HTERT RPE-1 (cell line): Measurements from ENCODE around the gene CDH8.
"Not testable (repeated sequence)": the region's sequence is repeated elsewhere in the genome, so short reads cannot be mapped to it uniquely, and the experiment has no call there.

ENCODE experiments used
- in situ Hi-C: fragments of 300-500 bp; cut with MboI; formaldehyde crosslinking; loops from 4 replicates; pipeline ENCODE4 v1.14.3; 2020; ENCODE audit warnings: low sequenced_read_pairs

CDH8 gene

GRCh38 chr16:61871837-61872777, 164.1 kb downstream of the CDH8 start:
- in situ Hi-C loops = no loop called here

- in situ Hi-C loops = no loop called here
These were observed 173.8 kb downstream of the CDH8 start for GRCh38 chr16:61862221-61863155.

DNA sequence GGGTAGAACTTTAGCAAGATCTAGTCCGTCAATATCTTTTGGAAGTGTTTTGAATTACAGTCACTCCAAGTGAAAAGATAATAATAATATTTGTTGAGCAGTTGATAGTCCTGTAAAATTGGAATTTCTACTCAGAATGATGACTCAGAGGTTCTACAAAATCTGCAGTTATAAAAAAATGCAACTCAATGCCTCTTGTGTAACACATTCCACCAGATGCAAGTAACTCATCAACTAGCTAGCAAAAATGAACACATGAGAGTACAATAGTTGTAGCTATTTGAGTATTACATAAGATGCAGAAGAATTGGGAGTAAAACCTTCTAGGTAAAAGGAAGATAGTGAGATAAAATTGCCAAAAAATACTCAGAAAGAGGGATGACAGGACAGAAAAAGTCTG, 177.2 kb downstream of the CDH8 start:
- in situ Hi-C loops = no loop called here

GRCh38 chr16:61842666-61843065, 193.6 kb downstream of the CDH8 start:
- in situ Hi-C loops = no loop called here

- in situ Hi-C loops = no loop called here
These were observed 199.3 kb downstream of the CDH8 start for GRCh38 chr16:61836804-61837393.

GRCh38 chr16:61834082-61834481, 202.2 kb downstream of the CDH8 start:
- in situ Hi-C loops = no loop called here

DNA sequence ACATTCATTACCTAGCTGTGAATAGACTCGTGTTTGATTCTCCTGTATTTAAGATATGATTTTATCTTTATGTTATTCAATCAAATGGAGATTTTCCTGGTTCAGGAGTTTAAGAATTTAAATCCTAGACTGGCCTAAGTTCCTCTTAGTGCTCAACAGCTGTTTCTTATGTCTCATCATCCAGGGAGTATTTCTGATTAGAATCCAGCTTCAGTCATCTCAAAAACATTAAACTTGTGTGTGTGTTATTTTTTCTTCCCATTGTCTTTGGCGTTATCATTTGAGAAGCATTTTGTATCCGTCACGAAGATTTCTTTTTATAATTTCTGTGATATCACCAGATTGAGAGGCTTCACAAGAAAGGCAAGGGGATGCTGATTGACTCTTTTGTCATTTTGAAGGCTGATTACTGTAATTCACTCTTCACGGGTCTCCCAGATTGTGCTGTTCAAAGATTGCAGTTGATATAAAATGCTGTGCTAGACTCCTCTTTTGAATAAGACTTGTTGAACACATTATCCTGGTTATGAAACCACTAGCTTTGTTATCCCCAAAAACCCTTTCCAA, 204.8 kb downstream of the CDH8 start:
- in situ Hi-C loops = no loop called here

DNA sequence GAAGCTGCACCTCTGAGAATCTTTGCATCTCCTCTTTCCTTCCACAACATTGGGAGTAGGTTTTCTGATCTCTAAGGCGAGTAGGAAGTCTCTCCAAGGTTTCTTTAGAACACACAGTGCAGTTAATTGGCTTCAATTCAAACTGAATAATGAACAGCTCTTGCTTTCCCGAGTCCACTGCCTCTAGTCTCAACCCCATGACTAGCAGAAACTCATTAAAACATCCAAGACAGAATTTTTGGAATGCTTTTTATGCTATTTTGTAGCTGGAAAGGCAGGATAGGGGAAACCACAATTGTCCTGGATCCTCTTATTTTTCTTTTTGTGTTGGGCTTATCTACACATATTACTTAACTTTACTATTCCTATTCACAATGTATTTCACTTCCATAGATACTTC, 206.6 kb downstream of the CDH8 start:
- in situ Hi-C loops = no loop called here

GRCh38 chr16:61823326-61823725, 212.9 kb downstream of the CDH8 start:
- in situ Hi-C loops = no loop called here

GRCh38 chr16:61820820-61821219, 215.4 kb downstream of the CDH8 start:
- in situ Hi-C loops = no loop called here

DNA sequence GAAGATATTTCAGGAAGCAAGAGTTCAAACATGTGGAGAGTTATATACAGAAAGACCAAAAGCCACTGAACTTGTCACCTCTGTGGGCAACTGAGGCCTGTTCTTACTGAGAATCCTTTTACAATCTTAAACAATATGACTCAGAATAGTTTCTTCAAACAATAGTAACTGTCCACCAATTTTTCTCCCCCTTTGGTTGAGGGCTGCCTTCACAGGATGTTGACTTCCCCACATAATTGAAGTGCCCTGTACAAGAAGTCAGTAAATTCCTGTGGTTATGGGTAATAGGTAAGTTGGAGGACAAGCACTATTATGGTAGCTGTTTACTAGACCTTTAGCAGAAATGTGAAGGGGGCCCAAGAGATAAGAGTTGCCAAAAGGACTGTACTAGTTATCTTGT, 215.8 kb downstream of the CDH8 start:
- in situ Hi-C loops = no loop called here

DNA sequence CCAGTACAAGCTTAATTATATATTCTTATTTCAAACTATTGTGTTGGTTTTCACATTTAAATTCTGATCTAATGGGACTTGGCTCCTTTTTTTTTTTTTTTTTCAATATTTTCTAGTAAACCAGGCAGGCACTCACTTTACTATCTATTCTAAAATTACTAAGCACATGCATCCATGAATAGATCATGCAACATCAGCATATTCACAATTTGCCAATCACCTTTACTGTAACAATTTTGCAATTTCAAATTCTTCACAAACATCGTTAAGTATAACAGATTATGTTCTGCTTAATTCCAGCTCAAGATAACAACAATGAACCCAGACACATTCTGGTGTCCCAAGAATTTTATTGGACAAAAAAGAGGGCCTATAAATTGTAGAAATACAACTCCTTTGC, 217.4 kb downstream of the CDH8 start:
- in situ Hi-C loops = no loop called here

DNA sequence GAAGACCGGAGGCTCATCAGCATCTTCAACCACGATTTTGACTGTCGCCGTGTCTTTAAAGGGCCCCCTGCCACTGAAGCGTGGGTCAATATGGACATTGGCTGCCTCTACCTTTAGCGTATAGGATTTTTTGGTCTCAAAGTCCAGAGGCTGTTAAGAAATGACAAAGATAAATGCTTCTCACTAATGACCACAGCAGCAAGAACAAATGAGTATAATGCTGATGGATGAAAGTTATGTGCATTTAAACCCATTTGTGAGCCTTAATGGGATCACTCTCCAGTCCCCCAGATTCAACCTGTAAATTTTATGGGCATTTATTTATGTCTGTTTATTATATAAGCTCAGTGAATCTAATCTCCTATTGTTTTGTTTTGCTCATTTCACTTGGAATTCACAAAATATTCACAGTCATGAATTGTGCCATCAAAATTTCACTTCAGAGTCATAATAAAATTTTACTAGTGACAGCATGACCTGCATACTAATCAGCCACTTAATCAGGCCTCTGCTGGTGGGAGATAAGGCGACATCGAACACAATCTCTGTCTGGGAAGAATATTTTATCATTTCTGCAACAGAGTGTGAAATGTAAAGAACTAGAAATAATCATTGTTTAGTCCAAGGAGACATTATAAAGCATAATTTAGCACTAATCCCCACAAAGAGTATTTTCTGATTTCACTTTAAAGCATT, 218.5 kb downstream of the CDH8 start:
- in situ Hi-C loops = no loop called here

- in situ Hi-C loops = no loop called here
These were observed 221.4 kb downstream of the CDH8 start for GRCh38 chr16:61814726-61815347.

DNA sequence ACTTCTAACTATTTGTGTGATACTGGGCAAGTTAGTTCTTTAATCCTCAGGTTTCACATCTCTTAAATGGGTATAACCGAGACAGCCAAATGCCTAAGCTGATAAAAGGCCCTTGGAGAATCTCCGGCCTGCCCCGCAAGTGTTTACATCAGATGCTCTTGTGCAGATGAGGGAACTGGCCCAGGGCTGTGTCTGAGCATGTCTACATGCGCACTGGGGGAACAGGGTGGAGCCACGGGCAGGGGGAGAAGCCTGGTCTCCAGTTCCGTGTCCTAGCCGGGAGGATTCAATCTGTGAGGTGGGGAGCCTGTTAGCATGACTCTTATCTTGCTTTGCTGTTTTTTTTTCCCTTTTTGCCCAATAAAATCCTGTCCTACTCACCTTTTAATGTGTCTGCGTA, 222.9 kb downstream of the CDH8 start:
- in situ Hi-C loops = no loop called here

DNA sequence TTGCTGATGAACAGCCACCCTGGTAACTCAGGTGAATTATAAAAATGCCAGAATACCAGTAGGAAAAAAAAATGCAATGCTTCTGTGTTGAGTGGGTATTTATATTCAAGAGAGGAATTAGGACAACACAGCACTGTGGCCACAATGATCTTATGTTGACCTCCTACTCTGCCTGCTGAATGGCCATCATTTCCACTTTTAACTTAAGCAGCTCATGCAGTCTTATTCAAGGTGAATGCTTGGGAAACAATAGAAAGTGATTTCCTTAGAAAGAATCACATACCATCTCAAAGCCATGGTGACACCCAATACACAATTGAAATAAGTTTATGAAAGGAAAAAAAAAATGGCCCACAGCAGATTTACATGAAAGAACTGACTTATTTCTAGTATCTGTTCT, 224.0 kb downstream of the CDH8 start:
- in situ Hi-C loops = no loop called here

GRCh38 chr16:61807551-61807950, 228.7 kb downstream of the CDH8 start:
- in situ Hi-C loops = no loop called here

GRCh38 chr16:61801217-61801616, 235.0 kb downstream of the CDH8 start:
- in situ Hi-C loops = not testable (repeated sequence)

GRCh38 chr16:61798741-61799140, 237.5 kb downstream of the CDH8 start:
- in situ Hi-C loops = no loop called here

GRCh38 chr16:61797961-61798507, 238.2 kb downstream of the CDH8 start:
- in situ Hi-C loops = no loop called here
